H1 (cell line): ENCODE data around the gene PREX1. TPM values are rescaled to one million over a fixed set of nuclear protein-coding genes. Genes with fewer than 3 reads are reported as not detected.

Experiments
- polyA plus RNA-seq, 7 experiments: library from polyadenylated mRNA; depleted of rRNA in 3 of 7; stranded (reverse) in 5 of 7; unstranded in 2 of 7; fragments of >200 nt in 5 of 7; fragments of 200-250 nt in 2 of 7; gene quantifications; 1 replicate in 5 of 7; 2 replicates in 1 of 7; 4 replicates in 1 of 7; pipeline versions ENCODE4 v1.2.1 to v1.2.3, GENCODE V29; 2011 to 2013; ENCODE audit warnings: missing spikeins in 2 of 7, mixed read lengths in 2 of 7
- total RNA-seq: library from RNA; stranded (reverse); fragmentation: NEBNext Ultra II Directional; extraction: Animal tissue kit (Norgen Biotek cat#: 25700); gene quantifications from 2 replicates; pipeline ENCODE4 v1.2.1, GENCODE V29; 2021
- TF ChIP-seq, protein P1 (sequence below), 3 experiments: IDR thresholded peaks; 1 replicate in 2 of 3; 2 replicates in 1 of 3; pipeline versions ENCODE4 v1.5.1 to v1.6.1; 2011; ENCODE audit warnings: low read length in 3 of 3, mild to moderate bottlenecking in 3 of 3, inconsistent platforms in 2 of 3, low read depth in 1 of 3, moderate library complexity in 1 of 3; ENCODE audit not compliant: insufficient read depth in 1 of 3; ENCODE audit errors: control extremely low read depth in 1 of 3

The PREX1 gene
- total and polyA plus RNA-seq, 2 of the 8 experiments (the other 6 are each of a cell fraction or from before 2014, with no cell fraction given) = 10.7 to 12.8 TPM

DNA sequence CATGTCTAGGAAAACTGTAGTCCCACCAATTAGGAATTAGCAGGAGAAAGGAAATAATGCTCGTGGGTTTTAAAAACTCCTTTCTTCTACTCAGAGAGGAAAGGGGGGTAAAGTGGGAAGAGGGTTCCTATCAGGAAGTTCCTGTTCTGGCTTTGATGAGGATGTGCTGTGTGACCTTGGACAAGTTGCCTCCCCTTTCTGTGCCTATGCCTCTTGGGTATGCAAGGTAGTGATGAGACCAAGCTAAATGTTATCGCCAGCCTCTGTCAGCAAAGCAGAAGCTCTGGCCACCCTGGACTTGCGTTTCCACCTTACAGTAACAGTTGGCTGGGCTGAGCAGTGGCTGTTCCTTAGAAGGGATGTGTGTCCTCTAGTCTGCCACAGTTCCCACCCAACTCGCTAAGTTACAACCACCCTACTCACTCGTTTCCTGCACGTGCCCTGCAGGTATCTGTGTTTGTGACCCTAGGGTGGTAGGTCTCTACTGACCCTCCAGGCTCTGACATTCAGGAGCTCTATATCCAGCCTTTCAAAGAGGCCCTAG is 110.0 kb downstream of the PREX1 start (continued):
- TF ChIP-seq, protein P1, sequence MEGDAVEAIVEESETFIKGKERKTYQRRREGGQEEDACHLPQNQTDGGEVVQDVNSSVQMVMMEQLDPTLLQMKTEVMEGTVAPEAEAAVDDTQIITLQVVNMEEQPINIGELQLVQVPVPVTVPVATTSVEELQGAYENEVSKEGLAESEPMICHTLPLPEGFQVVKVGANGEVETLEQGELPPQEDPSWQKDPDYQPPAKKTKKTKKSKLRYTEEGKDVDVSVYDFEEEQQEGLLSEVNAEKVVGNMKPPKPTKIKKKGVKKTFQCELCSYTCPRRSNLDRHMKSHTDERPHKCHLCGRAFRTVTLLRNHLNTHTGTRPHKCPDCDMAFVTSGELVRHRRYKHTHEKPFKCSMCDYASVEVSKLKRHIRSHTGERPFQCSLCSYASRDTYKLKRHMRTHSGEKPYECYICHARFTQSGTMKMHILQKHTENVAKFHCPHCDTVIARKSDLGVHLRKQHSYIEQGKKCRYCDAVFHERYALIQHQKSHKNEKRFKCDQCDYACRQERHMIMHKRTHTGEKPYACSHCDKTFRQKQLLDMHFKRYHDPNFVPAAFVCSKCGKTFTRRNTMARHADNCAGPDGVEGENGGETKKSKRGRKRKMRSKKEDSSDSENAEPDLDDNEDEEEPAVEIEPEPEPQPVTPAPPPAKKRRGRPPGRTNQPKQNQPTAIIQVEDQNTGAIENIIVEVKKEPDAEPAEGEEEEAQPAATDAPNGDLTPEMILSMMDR (IDR thresholded peaks at IDR 0.05; ENCODE audit: control extremely low read depth in 1 of 3, insufficient read depth in 1 of 3, low read depth in 1 of 3, low read length in 3 of 3) = no peak
